NOMO-1 treated with DMSO at 0.1 percent for 48 hours (cell line): ENCODE measurements around the gene IGFBP7.

Source experiments
- DNase-seq: peaks from one replicate; lab custom pipeline; 2025; ENCODE audit not compliant: unreplicated experiment; lab: John Stamatoyannopoulos, UW

The IGFBP7 gene

DNA sequence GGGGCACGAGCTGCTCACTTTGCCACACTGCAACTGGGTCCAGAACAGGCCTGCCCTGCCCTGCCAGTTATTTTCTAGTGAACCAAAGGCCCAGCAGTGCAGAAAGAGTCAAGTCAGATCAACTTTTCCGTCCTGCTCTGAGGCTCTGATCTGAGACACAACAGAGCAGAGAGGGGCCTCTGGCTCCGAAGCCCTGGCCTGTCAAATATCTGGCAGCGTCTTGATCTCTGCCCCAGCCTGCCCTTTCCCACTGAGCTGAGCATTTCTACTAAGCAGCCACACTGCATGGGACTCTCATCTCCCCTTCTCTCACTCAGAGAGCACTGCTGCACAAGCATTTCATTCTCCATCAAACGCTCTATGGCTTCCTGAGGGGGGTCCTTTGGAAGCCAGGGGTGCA is 11.8 kb downstream of the IGFBP7 start:
- DNase-seq, result no peak

DNA sequence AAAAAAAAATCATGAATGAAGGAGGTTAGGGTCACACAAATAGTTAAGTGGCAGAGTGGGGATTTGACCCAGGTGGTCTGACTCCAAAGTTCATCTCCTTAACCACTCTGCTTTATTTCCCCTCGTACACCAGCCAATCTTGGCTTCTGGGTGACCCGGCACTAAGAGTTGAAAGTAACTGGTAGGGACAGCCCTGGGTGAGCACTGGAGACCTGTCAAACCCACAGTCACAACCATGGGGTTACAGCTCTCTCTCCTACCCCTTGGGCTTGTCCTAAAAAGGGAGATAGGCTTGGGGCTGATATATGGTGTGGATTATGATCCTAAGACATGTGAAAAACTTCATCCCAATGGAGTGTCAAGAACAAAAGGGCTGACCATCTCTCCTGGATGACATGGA is 12.5 kb downstream of the IGFBP7 start:
- DNase-seq, result no peak

- no peak for DNase-seq
These were observed 14.2 kb downstream of the IGFBP7 start for GRCh38 chr4:57095956-57096355.

DNA sequence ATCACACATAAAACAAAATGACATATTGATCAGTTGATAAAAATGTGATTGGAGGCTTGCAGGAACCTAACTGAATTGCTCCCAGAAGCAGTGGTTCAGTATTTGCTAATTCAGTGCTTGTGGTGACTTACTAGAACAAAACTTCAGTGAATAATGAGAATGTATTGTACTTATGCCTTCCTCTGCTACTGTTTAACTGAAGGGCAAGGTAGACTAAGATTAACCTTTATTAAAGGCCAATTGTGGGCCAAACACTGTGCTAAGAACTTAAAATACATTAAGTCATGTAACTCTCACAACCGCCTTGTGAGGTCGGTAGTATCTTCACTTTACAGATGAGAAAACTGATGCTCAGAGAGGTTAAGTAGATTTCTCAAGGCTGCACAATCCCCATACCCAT is 14.9 kb downstream of the IGFBP7 start:
- DNase-seq, result no peak

GRCh38 chr4:57094832-57095223 is 15.4 kb downstream of the IGFBP7 start:
- DNase-seq, result no peak

GRCh38 chr4:57093845-57094831 is 16.0 kb downstream of the IGFBP7 start:
- no peak for DNase-seq

DNA sequence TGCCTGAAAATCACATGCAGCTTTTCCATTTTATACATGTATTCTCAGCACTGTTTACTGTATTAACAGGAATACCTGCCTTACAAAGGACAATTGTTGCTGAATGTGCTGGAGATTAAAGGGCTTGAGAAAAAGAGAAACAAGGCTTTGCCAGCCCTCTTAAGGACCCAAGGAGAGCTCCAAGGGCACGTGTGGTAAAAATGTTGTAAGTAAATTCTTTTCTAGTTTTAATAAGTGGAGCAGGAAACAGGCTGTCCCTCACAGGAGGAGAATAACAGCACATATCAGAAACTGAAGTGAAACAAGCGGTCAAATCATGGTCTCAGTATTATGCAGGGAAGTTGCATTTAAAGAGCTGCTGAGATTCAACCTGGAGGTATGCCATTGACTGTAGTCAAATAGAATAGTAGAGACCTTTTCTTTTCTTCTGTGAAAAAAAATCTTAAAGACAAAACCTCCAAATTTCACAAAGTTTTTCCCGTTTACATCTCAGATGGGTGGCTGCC is 18.5 kb downstream of the IGFBP7 start:
- peak; percentile 14 for DNase-seq

- no peak for DNase-seq
These were observed 20.1 kb downstream of the IGFBP7 start for GRCh38 chr4:57090079-57090478.

DNA sequence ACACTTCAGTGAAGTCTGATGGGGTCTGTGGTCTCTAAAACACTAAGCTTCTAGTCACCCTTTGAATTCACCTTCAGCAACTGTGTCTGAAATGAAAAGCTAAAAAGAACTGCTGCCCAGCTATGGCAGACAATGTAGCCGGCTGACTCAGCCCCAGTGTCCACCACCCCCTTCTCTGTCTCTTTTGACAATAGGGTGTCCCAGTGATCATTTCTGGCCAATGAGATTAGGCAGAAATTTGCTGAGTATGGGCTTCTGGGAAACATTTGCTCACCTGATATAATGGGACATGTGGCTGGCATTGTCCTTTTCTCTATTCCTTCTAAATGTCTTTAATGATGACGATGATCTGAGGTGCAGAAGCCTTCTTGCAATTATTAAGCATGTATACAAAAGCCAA is 20.6 kb downstream of the IGFBP7 start:
- DNase-seq, result no peak

DNA sequence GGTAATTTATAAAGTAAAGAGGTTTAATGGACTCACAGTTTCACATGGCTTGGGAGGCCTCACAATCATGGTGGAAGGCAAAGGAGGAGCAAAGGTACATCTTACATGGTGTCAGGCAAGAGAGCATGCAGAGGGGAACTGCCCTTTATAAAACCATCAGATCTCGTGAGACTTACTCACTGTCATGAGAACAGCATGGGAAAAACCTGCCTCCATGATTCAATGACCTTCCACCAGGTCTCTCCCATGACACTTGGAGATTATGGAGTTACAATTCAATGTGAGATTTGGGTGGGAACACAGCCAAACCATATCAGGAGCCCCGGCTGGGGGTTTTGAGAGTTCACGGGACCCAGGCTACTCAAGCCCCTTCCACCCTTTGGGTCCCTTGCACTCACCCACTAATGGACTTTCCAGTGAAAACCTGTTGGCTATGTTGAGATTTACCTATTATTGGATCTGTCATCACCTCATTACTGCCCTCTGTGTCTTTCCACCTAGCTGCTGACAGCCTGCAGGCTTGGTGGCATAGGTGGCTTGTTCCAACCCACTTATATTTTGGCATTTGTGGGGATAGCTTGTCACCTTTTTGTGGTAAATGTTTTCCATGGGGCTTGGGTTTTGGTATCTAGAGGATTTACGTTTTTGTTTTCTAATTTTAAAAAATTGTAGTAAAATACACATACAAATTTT is 24.0 kb downstream of the IGFBP7 start:
- DNase-seq, result no peak

GRCh38 chr4:57085278-57085677 is 24.9 kb downstream of the IGFBP7 start:
- DNase-seq, result no peak

GRCh38 chr4:57084360-57084759 is 25.8 kb downstream of the IGFBP7 start:
- DNase-seq, result no peak

- no peak for DNase-seq
These were observed 27.1 kb downstream of the IGFBP7 start for GRCh38 chr4:57083090-57083489.

- no peak for DNase-seq
These were observed 28.2 kb downstream of the IGFBP7 start for GRCh38 chr4:57081651-57082621.

- no peak for DNase-seq
These were observed 29.2 kb downstream of the IGFBP7 start for GRCh38 chr4:57080781-57081650.

GRCh38 chr4:57078685-57079521 is 31.3 kb downstream of the IGFBP7 start:
- no peak for DNase-seq

DNA sequence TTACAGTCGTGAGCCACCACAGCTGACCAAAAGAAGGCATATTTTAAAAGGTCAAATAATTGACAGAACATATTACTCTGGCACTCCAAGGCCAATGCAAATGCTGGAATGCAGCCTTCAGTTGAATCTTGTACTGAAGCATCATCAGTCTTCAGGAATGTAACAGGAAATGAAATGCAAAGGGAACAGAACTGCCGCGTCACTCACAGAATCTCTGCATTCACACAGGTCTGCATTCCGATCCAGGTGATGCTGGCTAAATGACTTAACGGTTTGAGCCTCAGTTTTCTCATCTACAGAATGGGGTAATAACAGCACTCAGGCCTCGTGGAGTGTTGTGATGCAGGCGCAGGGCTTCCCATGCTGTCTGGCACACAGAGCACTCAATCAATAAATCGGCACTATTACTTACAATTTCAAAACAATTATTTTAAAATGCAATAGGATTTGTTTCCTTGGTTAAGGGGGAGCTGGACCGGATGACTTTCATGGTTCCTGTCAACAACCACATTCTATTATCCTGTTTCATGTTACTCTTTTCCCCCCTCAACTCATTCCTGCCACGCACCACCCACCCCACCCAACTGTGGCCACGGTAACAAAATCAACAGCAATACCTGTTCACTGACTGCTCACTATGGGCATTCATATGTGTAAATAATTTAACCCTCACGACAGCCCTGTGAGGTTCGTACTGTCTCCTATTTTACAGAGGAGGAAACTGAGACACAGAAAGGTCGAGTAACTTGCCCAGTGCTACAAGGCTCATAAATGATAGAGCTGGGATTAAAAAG is 32.4 kb downstream of the IGFBP7 start:
- DNase-seq, result no peak

- no peak for DNase-seq
These were observed 33.5 kb downstream of the IGFBP7 start for GRCh38 chr4:57076646-57077045.
